ENCODE data around the gene EHMT2. TPM values are rescaled to one million over a fixed set of nuclear protein-coding genes. Genes with fewer than 3 reads are reported as not detected.
"Not testable (repeated sequence)": the region's sequence is repeated elsewhere in the genome, so short reads cannot be mapped to it uniquely, and the experiment has no call there.

The EHMT2 gene
- total and polyA plus RNA-seq, 2 donors (not counting 3 experiments of a cell fraction or from before 2014, with no cell fraction given) = 53.3 to 54.3 TPM

DNA sequence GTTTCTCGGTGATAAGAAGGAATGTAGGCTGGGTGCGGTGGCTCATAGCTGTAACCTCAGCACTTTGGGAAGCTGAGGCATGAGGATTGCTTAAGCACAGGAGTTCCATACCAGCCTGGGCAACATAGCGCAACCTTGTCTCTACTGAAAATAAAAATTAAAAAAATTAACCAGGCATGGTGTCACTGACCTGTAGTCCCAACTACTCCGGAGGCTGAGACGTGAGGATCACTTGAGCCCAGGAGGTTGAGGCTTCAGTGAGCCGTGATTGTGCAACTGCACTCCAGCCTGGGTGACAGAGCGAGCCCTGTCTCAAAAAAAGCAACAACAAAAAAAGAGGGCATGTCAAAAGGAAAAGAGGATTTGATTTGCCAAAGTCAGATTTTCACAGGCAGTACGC, 38.8 kb downstream of the EHMT2 start:
- Histone ChIP-seq H3K4me2 (ENCODE audit: insufficient read depth, low read length) (no peak overlapping the region), H3K9me1 (replicated peaks; ENCODE audit: control insufficient read depth, extremely low read depth, insufficient read depth, low read length) (no peaks in the 10 kb centered on the region), H3K4me1 (ENCODE audit: control insufficient read depth, extremely low read depth, insufficient read depth, low read length) (peaks cover 7% of the 10 kb centered on the region), H3K4me3 (replicated peaks in 1 of 3; ENCODE audit: insufficient read depth in 1 of 3, low read depth in 1 of 3, low read length in 3 of 3) (no peak overlapping the region), H3K36me3 (ENCODE audit: control insufficient read depth in 2 of 2, extremely low read depth in 1 of 2, insufficient read depth in 2 of 2, low read length in 2 of 2) (peaks cover 3 to 20% of the 10 kb centered on the region in 2 experiments), H3K27ac (ENCODE audit: insufficient read depth, low read depth, low read length) (no peak overlapping the region), H3K79me2 (ENCODE audit: control insufficient read depth, insufficient read depth, low read length) (peaks cover 4% of the 10 kb centered on the region), H3K9ac (replicated peaks; ENCODE audit: extremely low read depth, insufficient read depth, low read length) (no peak overlapping the region), H3K27me3 (ENCODE audit: control insufficient read depth in 2 of 2, insufficient read depth in 2 of 2, low read length in 2 of 2) (no peaks in the 10 kb centered on the region), H2AFZ (ENCODE audit: low read depth, low read length) (no peak overlapping the region), H4K20me1 (replicated peaks; ENCODE audit: control insufficient read depth, extremely low read depth, insufficient read depth, low read length) (no peaks in the 10 kb centered on the region), H3K9me3 (replicated peaks; ENCODE audit: control insufficient read depth, insufficient read depth, low read length) (no peaks in the 10 kb centered on the region)
- no peak for DNase-seq (ENCODE audit: low read depth, low spot score)
- ChIA-PET CTCF (interaction anchor here (1.5 to 1.7 kb wide), 2 partner anchors 22 to 89 kb away, joined by 4 read pairs; no protein-coding TSS in a partner anchor), POLR2A (no interaction called here)
- TF ChIP-seq, protein P1, sequence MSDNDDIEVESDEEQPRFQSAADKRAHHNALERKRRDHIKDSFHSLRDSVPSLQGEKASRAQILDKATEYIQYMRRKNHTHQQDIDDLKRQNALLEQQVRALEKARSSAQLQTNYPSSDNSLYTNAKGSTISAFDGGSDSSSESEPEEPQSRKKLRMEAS (IDR thresholded peaks at IDR 0.05; ENCODE audit: insufficient read depth, insufficient read length) = no peak
- TF ChIP-seq JUN (IDR thresholded peaks at IDR 0.05; ENCODE audit: borderline replicate concordance, insufficient read depth, insufficient read length, low read depth) (no peak), POLR2A (IDR thresholded peaks at IDR 0.05; ENCODE audit: low read depth, low read length) (no peak), GATA2 (IDR thresholded peaks at IDR 0.05; ENCODE audit: insufficient read depth, insufficient read length, low read depth, low read length) (no peak), POLR2AphosphoS5 (IDR thresholded peaks at IDR 0.05; ENCODE audit: insufficient read depth, low read depth, low read length) (no peak), FOS (IDR thresholded peaks at IDR 0.05; ENCODE audit: borderline replicate concordance, insufficient read depth, low read length) (no peak), MYC (IDR thresholded peaks at IDR 0.05; ENCODE audit: low read depth, low read length) (no peak), EZH2 (IDR thresholded peaks at IDR 0.05; ENCODE audit: borderline replicate concordance, low read depth, low read length, severe bottlenecking) (no peak)
- TF ChIP-seq, protein P2, sequence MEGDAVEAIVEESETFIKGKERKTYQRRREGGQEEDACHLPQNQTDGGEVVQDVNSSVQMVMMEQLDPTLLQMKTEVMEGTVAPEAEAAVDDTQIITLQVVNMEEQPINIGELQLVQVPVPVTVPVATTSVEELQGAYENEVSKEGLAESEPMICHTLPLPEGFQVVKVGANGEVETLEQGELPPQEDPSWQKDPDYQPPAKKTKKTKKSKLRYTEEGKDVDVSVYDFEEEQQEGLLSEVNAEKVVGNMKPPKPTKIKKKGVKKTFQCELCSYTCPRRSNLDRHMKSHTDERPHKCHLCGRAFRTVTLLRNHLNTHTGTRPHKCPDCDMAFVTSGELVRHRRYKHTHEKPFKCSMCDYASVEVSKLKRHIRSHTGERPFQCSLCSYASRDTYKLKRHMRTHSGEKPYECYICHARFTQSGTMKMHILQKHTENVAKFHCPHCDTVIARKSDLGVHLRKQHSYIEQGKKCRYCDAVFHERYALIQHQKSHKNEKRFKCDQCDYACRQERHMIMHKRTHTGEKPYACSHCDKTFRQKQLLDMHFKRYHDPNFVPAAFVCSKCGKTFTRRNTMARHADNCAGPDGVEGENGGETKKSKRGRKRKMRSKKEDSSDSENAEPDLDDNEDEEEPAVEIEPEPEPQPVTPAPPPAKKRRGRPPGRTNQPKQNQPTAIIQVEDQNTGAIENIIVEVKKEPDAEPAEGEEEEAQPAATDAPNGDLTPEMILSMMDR (IDR thresholded peaks at IDR 0.05; ENCODE audit: extremely low read depth in 1 of 2, insufficient read depth in 1 of 2, low read depth in 1 of 2, low read length in 2 of 2) = no peak
- BruUV-seq (replicated peaks) = no TSS peak
- dilution Hi-C loops (cut with MboI; ENCODE audit: extremely low pct_ligation_motif_present, low sequenced_read_pairs) = no loop called here
- FAIRE-seq = no peak
- intact Hi-C loops (cut with micrococcal nuclease) = no loop called here

DNA sequence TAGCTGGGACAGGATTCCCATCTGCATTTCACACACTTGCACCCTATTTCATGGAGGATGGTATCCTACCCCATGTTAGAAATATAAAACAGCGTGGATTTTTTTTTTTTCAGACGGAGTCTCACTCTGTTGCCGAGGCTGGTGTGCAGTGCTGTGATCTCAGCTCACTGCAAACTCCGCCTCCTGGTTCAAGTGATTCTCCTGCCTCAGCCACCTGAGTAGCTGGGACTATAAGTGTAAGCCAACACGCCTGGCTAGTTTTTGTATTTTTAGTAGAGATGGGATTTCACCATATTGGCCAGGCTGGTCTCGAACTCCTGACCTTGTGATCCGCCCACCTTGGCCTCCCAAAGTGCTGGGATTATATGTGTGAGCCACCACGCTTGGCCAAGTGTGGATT, 39.7 kb downstream of the EHMT2 start:
- H3K4me1 ChIP-seq (ENCODE audit: control insufficient read depth, extremely low read depth, insufficient read depth, low read length); H2AFZ ChIP-seq (ENCODE audit: low read depth, low read length); dilution Hi-C loops (cut with MboI; ENCODE audit: extremely low pct_ligation_motif_present, low sequenced_read_pairs); H3K4me2 ChIP-seq (ENCODE audit: insufficient read depth, low read length); H3K9me3 ChIP-seq (replicated peaks; ENCODE audit: control insufficient read depth, insufficient read depth, low read length); H4K20me1 ChIP-seq (replicated peaks; ENCODE audit: control insufficient read depth, extremely low read depth, insufficient read depth, low read length); BruUV-seq (replicated peaks); H3K27me3 ChIP-seq (ENCODE audit: control insufficient read depth in 2 of 2, insufficient read depth in 2 of 2, low read length in 2 of 2); DNase-seq (ENCODE audit: low read depth, low spot score); H3K9me1 ChIP-seq (replicated peaks; ENCODE audit: control insufficient read depth, extremely low read depth, insufficient read depth, low read length); H3K9ac ChIP-seq (replicated peaks; ENCODE audit: extremely low read depth, insufficient read depth, low read length); H3K79me2 ChIP-seq (ENCODE audit: control insufficient read depth, insufficient read depth, low read length); H3K27ac ChIP-seq (ENCODE audit: insufficient read depth, low read depth, low read length); H3K4me3 ChIP-seq (replicated peaks in 1 of 3; ENCODE audit: insufficient read depth in 1 of 3, low read depth in 1 of 3, low read length in 3 of 3); FAIRE-seq; intact Hi-C loops (cut with micrococcal nuclease): not testable (repeated sequence)
- peaks cover 3 to 20% of the 10 kb centered on the region in 2 experiments for H3K36me3 ChIP-seq (ENCODE audit: control insufficient read depth in 2 of 2, extremely low read depth in 1 of 2, insufficient read depth in 2 of 2, low read length in 2 of 2)
- CTCF ChIA-PET = interaction anchor here (1.6 kb wide), 1 partner anchor 177 kb away, joined by 3 read pairs; the partner anchor contains the start of gene LY6G5C
- POLR2A ChIA-PET = interaction anchor here (0.6 kb wide), 1 partner anchor 22 kb away, joined by 3 read pairs; no protein-coding TSS in a partner anchor
